Gastrocnemius medialis (tissue), 4 donors: ENCODE data around the gene ADNP2. TPM values are rescaled to one million over a fixed set of nuclear protein-coding genes. Genes with fewer than 3 reads are reported as not detected.

Experiments
- ATAC-seq, 2 donors: fragments of 150-250 bp; one replicate each; pipeline ENCODE4 v1.9.1; 2016
- DNase-seq, 2 donors: peaks; one replicate each; pipeline ENCODE4 v3.0.0-alpha.2; 2019
- H3K27ac ChIP-seq, 4 donors: fragments of 200-600 bp; sonication (generic); 1 replicate in 1 of 4; 2 replicates in 3 of 4; pipeline ENCODE4 v1.5.1; 2016 to 2018; ENCODE audit warnings: mild to moderate bottlenecking in 2 of 4, moderate library complexity in 1 of 4
- H3K27me3 ChIP-seq, 3 donors: fragments of 200-600 bp; sonication (generic) in 2 of 3; 1 replicate in 1 of 3; 2 replicates in 2 of 3; pipeline versions ENCODE4 v1.5.1 to v1.6.0; 2016 to 2019; ENCODE audit warnings: mild to moderate bottlenecking in 1 of 3, moderate library complexity in 1 of 3
- H3K36me3 ChIP-seq, 2 donors: fragments of 200-600 bp; sonication (generic) in 1 of 2; one replicate each; pipeline ENCODE4 v1.5.1; 2017 to 2018
- H3K4me1 ChIP-seq, 2 donors: fragments of 200-600 bp; sonication (generic) in 1 of 2; one replicate each; pipeline ENCODE4 v1.5.1; 2016 to 2017; ENCODE audit warnings: mild to moderate bottlenecking in 2 of 2
- H3K4me3 ChIP-seq, 4 donors: fragments of 200-600 bp; sonication (generic) in 3 of 4; 1 replicate in 1 of 4; 2 replicates in 3 of 4; pipeline ENCODE4 v1.5.1; 2016 to 2019; ENCODE audit warnings: mild to moderate bottlenecking in 2 of 4
- H3K9me3 ChIP-seq, 3 donors: fragments of 200-600 bp; sonication (generic) in 2 of 3; 1 replicate in 1 of 3; 2 replicates in 2 of 3; pipeline ENCODE4 v1.5.1; 2016 to 2019
- CTCF ChIP-seq, 5 experiments: fragments of 450-650 bp in 3 of 5; fragments of 200-600 bp in 2 of 5; sonication (generic) in 2 of 5; IDR thresholded peaks in 4 of 5; conservative IDR thresholded peaks in 1 of 5; 1 replicate in 4 of 5; 2 replicates in 1 of 5; pipeline ENCODE4 v1.5.1; 2016 to 2019; ENCODE audit warnings: antibody characterized with exemption in 5 of 5, mild to moderate bottlenecking in 3 of 5, moderate library complexity in 3 of 5
- POLR2A ChIP-seq, 2 donors: fragments of 450-650 bp; IDR thresholded peaks; one replicate each; pipeline ENCODE4 v1.6.1; 2017; ENCODE audit warnings: antibody characterized with exemption in 2 of 2, mild to moderate bottlenecking in 2 of 2, moderate library complexity in 2 of 2
- in situ Hi-C, 4 donors: fragments of 200-750 bp; cut with MboI; loops; one replicate each; pipeline versions ENCODE4 v1.15.0 to v1.8.0; 2017; ENCODE audit warnings: low sequenced_read_pairs in 4 of 4
- intact Hi-C: fragments of 100-400 bp; cut with DNase I; formaldehyde crosslinking; loops from one replicate; pipeline ENCODE4 v1.15.1; 2023; ENCODE audit warnings: low total_unique reads
- total RNA-seq, 4 donors: library from RNA; depleted of rRNA; stranded (reverse); fragments of >200 nt; gene quantifications; one replicate each; pipeline versions ENCODE4 v1.1.0 to v1.2.3, GENCODE V29; 2016

ADNP2 gene
- total RNA-seq, 4 donors from 2014 or later: 2.6 to 4.5 (median 2.9) TPM

- H3K27me3 ChIP-seq: no peaks in the 10 kb centered on the region
- in situ Hi-C loops (no loop called here), intact Hi-C loops (no loop called here)
- no peak overlapping the region for H3K27ac ChIP-seq
- no peaks in the 10 kb centered on the region for H3K36me3 ChIP-seq
- peaks cover 0 to 5% of the 10 kb centered on the region in 2 donors for H3K4me1 ChIP-seq
- H3K9me3 ChIP-seq: no peaks in the 10 kb centered on the region
- TF ChIP-seq POLR2A (IDR thresholded peaks at IDR 0.05) (no peak), CTCF (IDR thresholded peaks at IDR 0.05 in 4 of 5, conservative IDR thresholded peaks at IDR 0.05 in 1 of 5) (no peak)
- no peak for DNase-seq
- H3K4me3 ChIP-seq: no peak overlapping the region
- no peak for ATAC-seq
These were observed 60.5 kb downstream of the ADNP2 start for GRCh38 chr18:80169607-80170006.

GRCh38 chr18:80170395-80171053 lies 61.5 kb downstream of the ADNP2 start:
- ATAC-seq: no peak
- H3K36me3 ChIP-seq: no peaks in the 10 kb centered on the region
- H3K27me3 ChIP-seq: no peaks in the 10 kb centered on the region
- peaks cover 0 to 5% of the 10 kb centered on the region in 2 donors for H3K4me1 ChIP-seq
- intact Hi-C loops: no loop called here
- H3K27ac ChIP-seq: no peak overlapping the region
- DNase-seq: no peak
- H3K9me3 ChIP-seq: no peaks in the 10 kb centered on the region
- TF ChIP-seq POLR2A (IDR thresholded peaks at IDR 0.05) (no peak), CTCF (IDR thresholded peaks at IDR 0.05 in 4 of 5, conservative IDR thresholded peaks at IDR 0.05 in 1 of 5) (no peak)
- H3K4me3 ChIP-seq: no peak overlapping the region
- in situ Hi-C loops: no loop called here

- ATAC-seq: no peak
- Histone ChIP-seq H3K36me3 (no peaks in the 10 kb centered on the region), H3K4me1 (peaks cover 0 to 5% of the 10 kb centered on the region in 2 donors), H3K27me3 (no peaks in the 10 kb centered on the region), H3K4me3 (peak overlapping the region in 1 of 4 donors; percentile 2), H3K27ac (no peak overlapping the region), H3K9me3 (no peaks in the 10 kb centered on the region)
- intact Hi-C loops (no loop called here), in situ Hi-C loops (no loop called here)
- no peak for DNase-seq
- no peak for TF ChIP-seq POLR2A (IDR thresholded peaks at IDR 0.05)
- TF ChIP-seq CTCF (IDR thresholded peaks at IDR 0.05 in 4 of 5, conservative IDR thresholded peaks at IDR 0.05 in 1 of 5): peak; percentile 7 to 66 (median 59)
These were observed 62.2 kb downstream of the ADNP2 start for GRCh38 chr18:80171054-80171872.

- in situ Hi-C loops (no loop called here), intact Hi-C loops (no loop called here)
- TF ChIP-seq POLR2A (IDR thresholded peaks at IDR 0.05): no peak
- no peak for TF ChIP-seq CTCF (IDR thresholded peaks at IDR 0.05 in 4 of 5, conservative IDR thresholded peaks at IDR 0.05 in 1 of 5)
These were observed 63.0 kb downstream of the ADNP2 start for GRCh38 chr18:80172056-80172455.

More at GRCh38 chr18:80172056-80172455, 63.0 kb downstream of the ADNP2 start:
- no peaks in the 10 kb centered on the region for H3K9me3 ChIP-seq
- no peak for DNase-seq
- no peak overlapping the region for H3K4me3 ChIP-seq
- H3K27me3 ChIP-seq: peaks cover 0 to 3% (median 0%) of the 10 kb centered on the region in 3 donors
- peaks cover 0 to 5% of the 10 kb centered on the region in 2 donors for H3K4me1 ChIP-seq
- H3K36me3 ChIP-seq: no peaks in the 10 kb centered on the region
- no peak for ATAC-seq
- H3K27ac ChIP-seq: no peak overlapping the region
